Suprapubic skin (tissue), 4 donors: ENCODE measurements around the gene SUPT6H. TPM values are rescaled to one million over a fixed set of nuclear protein-coding genes. Genes with fewer than 3 reads are reported as not detected.
A peak's percentile ranks its signal among the peaks of the same experiment; 100 is the strongest.

ENCODE experiments used
- DNase-seq, 2 donors: peaks; one replicate each; pipeline ENCODE4 v3.0.0-alpha.2; 2019; ENCODE audit warnings: low spot score in 2 of 2
- H3K27ac ChIP-seq: fragments of 200-600 bp; sonication (generic); one replicate; pipeline ENCODE4 v1.5.1; 2019
- H3K27me3 ChIP-seq: fragments of 200-600 bp; sonication (generic); one replicate; pipeline ENCODE4 v1.5.1; 2019
- H3K36me3 ChIP-seq: fragments of 200-600 bp; sonication (generic); one replicate; pipeline ENCODE4 v1.5.1; 2019
- H3K4me1 ChIP-seq: fragments of 200-600 bp; sonication (generic); one replicate; pipeline ENCODE4 v1.5.1; 2019
- H3K4me3 ChIP-seq: fragments of 200-600 bp; sonication (generic); one replicate; pipeline ENCODE4 v1.5.1; 2019; ENCODE audit warnings: mild to moderate bottlenecking
- H3K9me3 ChIP-seq: fragments of 200-600 bp; sonication (generic); one replicate; pipeline ENCODE4 v1.5.1; 2019
- CTCF ChIP-seq, 2 donors: fragments of 200-600 bp in 1 of 2; fragments of 450-650 bp in 1 of 2; sonication (generic) in 1 of 2; IDR thresholded peaks; one replicate each; pipeline ENCODE4 v1.5.1; 2016 to 2019; ENCODE audit warnings: antibody characterized with exemption in 2 of 2, mild to moderate bottlenecking in 1 of 2, moderate library complexity in 1 of 2
- EP300 ChIP-seq: sonication (generic); formaldehyde crosslinking; IDR thresholded peaks from one replicate; pipeline ENCODE4 v1.6.1; 2017; ENCODE audit warnings: antibody characterized with exemption
- POLR2A ChIP-seq, 2 donors: fragments of 450-650 bp; IDR thresholded peaks; one replicate each; pipeline ENCODE4 v1.6.1; 2017; ENCODE audit warnings: antibody characterized with exemption in 2 of 2, mild to moderate bottlenecking in 2 of 2, moderate library complexity in 2 of 2
- POLR2AphosphoS5 ChIP-seq, 3 donors: sonication (generic); formaldehyde crosslinking; IDR thresholded peaks; one replicate each; pipeline ENCODE4 v1.6.1; 2017; ENCODE audit warnings: antibody characterized with exemption in 3 of 3
- WGBS: methylation state at CpG from one replicate; pipeline ENCODE4 v1.1.5; 2018; 5-methylcytosine and 5-hydroxymethylcytosine counted together
- total RNA-seq, 4 donors: library from RNA; depleted of rRNA; stranded (reverse); fragments of >200 nt; gene quantifications; one replicate each; pipeline ENCODE4 v1.1.0, GENCODE V29; 2016

Gene SUPT6H
- total RNA-seq, 4 donors from 2014 or later: 41.1 to 123 (median 57.2) TPM

DNA sequence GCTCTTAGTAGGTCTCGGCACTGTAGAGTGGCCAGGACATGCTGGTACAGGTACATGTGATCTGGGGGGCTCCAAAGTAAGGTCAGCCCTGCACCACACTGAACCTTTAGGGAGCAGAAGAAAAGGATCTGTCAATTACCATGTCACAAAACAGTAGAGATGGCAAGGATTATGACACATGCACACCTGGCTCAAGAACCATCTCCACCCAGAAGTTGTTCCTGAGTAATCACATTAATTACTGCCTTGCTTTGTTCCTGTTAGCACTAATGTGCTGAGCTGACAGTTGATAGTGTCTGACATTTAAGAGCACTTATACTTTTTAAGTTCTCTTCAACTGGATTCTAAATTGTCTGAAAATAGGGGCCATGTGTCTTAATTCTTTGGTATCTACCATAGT is 26.5 kb upstream of the SUPT6H start:
- peaks cover 10% of the 10 kb centered on the region for H3K4me1 ChIP-seq
- WGBS: 100% methylated on average over 1 of the region's 1 CpG
- TF ChIP-seq CTCF (IDR thresholded peaks at IDR 0.05) (no peak), POLR2AphosphoS5 (IDR thresholded peaks at IDR 0.05) (no peak), POLR2A (IDR thresholded peaks at IDR 0.05) (no peak), EP300 (no peak)
- DNase-seq: no peak
- H3K36me3 ChIP-seq: peaks cover 100% of the 10 kb centered on the region
- no peaks in the 10 kb centered on the region for H3K27me3 ChIP-seq
- H3K9me3 ChIP-seq: no peaks in the 10 kb centered on the region
- H3K4me3 ChIP-seq: no peak overlapping the region
- H3K27ac ChIP-seq: no peak overlapping the region

- no peaks in the 10 kb centered on the region for H3K27me3 ChIP-seq
- H3K9me3 ChIP-seq: no peaks in the 10 kb centered on the region
- no peak overlapping the region for H3K4me3 ChIP-seq
- peaks cover 30% of the 10 kb centered on the region for H3K4me1 ChIP-seq
- H3K36me3 ChIP-seq: peaks cover 65% of the 10 kb centered on the region
- WGBS: 97% methylated on average over 2 of the region's 2 CpGs
- no peak overlapping the region for H3K27ac ChIP-seq
- TF ChIP-seq POLR2AphosphoS5 (IDR thresholded peaks at IDR 0.05) (no peak), POLR2A (IDR thresholded peaks at IDR 0.05) (no peak), EP300 (no peak), CTCF (IDR thresholded peaks at IDR 0.05) (no peak)
- DNase-seq: no peak
These were observed 20.4 kb upstream of the SUPT6H start for GRCh38 chr17:28641579-28641978.

- Histone ChIP-seq H3K9me3 (no peaks in the 10 kb centered on the region), H3K27me3 (no peaks in the 10 kb centered on the region), H3K4me3 (peak overlapping the region; percentile 74), H3K4me1 (peaks cover 34% of the 10 kb centered on the region), H3K36me3 (peaks cover 49% of the 10 kb centered on the region), H3K27ac (peak overlapping the region; percentile 90)
- peak in 1 of 2 donors; percentile 73 for DNase-seq
- TF ChIP-seq POLR2AphosphoS5 (IDR thresholded peaks at IDR 0.05) (no peak), CTCF (IDR thresholded peaks at IDR 0.05) (peak; percentile 25 to 48)
- WGBS: under 1% methylated on average over 18 of the region's 18 CpGs
These were observed 17.8 kb upstream of the SUPT6H start for GRCh38 chr17:28643983-28644786.

DNA sequence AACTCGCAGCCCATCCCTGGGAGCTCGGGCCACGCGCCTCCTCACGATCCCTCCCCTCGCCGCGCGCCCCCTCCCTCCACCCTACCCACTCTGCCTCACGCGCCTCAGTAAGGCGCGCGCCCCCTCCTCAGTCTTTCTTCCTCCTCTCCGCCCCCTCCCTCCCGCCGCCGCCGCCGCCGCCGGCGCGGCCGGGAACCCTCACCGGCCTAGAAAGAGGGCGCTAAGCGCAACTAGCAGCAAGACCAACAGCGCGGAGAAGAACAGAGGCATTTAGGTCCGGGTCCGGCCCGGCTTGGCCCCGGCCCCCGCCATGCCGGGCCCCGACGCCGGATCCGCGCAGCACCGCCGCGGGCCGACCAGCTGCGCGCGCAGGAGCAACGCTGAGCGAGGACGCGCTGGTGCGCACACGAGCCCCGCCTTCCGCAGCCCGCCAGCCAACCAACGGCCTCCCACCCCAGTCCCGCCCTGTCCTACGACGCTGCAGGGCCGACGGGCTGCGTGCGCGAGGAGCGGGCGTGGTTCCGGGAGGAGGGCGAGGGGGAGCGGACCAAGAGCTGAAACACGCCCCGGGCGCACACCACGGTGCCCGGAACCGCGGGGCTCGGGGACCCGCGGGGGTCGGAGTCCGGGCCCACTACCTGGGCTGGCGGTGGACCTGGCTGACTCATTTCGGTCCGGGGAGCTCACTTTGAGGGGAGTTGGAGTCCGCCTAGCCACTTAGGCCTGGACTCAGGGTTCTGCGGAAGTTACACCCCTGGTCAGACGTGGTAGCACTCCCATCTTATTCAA is 17.0 kb upstream of the SUPT6H start, which contains the start of gene BLTP2:
Gene BLTP2, minus strand, starts transcription at position 372 of the 789 bp plus-strand sequence. Its CDS starts 102 bp downstream, at position 270.
- Histone ChIP-seq H3K4me3 (peak within 1 kb of the TSS; percentile 74), H3K9me3 (no peaks in the 10 kb centered on the region), H3K4me1 (peaks cover 34% of the 10 kb centered on the region), H3K27ac (peak within 1 kb of the TSS; percentile 90), H3K27me3 (no peaks in the 10 kb centered on the region), H3K36me3 (peaks cover 41% of the 10 kb centered on the region)
- WGBS: 1% methylated on average over 64 of the region's 89 CpGs
- no peak for TF ChIP-seq CTCF (IDR thresholded peaks at IDR 0.05)
- TF ChIP-seq POLR2A (IDR thresholded peaks at IDR 0.05): peak in 1 of 2 donors; percentile 81
- TF ChIP-seq POLR2AphosphoS5 (IDR thresholded peaks at IDR 0.05): peak in 2 of 3 donors; percentile 46 to 84
- TF ChIP-seq EP300: no peak
- DNase-seq: peak; percentile 98

DNA sequence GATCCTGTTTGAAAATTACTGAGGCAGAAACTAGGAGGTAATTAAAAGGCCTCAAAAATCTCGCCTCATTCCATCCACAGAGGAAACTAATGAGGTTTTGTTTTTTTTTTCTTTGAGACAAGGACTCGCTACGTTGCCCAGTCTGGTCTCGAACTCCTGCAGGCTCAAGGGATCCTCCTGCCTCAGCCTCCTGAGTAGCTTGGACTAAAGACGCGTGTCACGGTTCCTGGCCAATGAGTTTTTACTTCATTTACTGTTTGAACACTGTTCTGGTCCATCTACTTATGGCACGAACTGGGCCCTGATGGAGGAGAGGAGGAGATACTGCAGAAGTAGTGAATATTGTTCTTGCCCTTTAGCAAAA is 16.4 kb upstream of the SUPT6H start:
- no peak for TF ChIP-seq POLR2AphosphoS5 (IDR thresholded peaks at IDR 0.05)
- TF ChIP-seq POLR2A (IDR thresholded peaks at IDR 0.05): no peak
- TF ChIP-seq EP300: no peak
- TF ChIP-seq CTCF (IDR thresholded peaks at IDR 0.05): no peak
- peak overlapping the region; percentile 90 for H3K27ac ChIP-seq
- no peaks in the 10 kb centered on the region for H3K9me3 ChIP-seq
- no peak for DNase-seq
- H3K36me3 ChIP-seq: peaks cover 36% of the 10 kb centered on the region
- WGBS: 21% methylated on average over 8 of the region's 8 CpGs
- H3K4me1 ChIP-seq: peaks cover 34% of the 10 kb centered on the region
- peak overlapping the region; percentile 74 for H3K4me3 ChIP-seq
- no peaks in the 10 kb centered on the region for H3K27me3 ChIP-seq
